ENCODE data around the gene TREH. TPM values are rescaled to one million over a fixed set of nuclear protein-coding genes. Genes with fewer than 3 reads are reported as not detected.
"Not testable (repeated sequence)": the region's sequence is repeated elsewhere in the genome, so short reads cannot be mapped to it uniquely, and the experiment has no call there.

TREH gene
- total RNA-seq, 2 donors from 2014 or later, result 2.4 to 2.8 TPM

DNA sequence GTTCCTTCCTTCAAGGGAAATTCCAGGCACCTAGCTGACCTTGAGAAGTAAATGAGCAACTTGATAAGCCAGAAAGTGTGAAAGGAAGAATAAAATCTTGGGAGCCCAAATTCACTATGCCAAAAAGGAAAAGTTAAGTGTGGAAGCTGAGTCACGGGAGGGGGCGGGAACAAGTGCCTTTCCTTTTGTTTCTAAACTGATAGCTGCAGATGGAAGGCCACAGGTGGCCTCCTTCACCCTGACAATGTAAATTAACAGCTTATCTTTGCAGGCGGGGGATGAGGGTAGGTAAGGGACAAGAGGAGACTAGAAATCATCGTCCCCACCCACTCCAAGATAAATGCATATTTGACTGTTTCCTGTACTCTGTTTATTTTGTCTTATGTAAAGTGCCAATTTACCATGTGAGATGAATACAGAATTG is 36.4 kb upstream of the TREH start:
- no peaks in the 10 kb centered on the region for H3K27me3 ChIP-seq
- H3K27ac ChIP-seq, result no peak overlapping the region
- intact Hi-C loops (cut with DNase I), result no loop called here
- no peaks in the 10 kb centered on the region for H3K9me3 ChIP-seq
- TF ChIP-seq, protein P1, sequence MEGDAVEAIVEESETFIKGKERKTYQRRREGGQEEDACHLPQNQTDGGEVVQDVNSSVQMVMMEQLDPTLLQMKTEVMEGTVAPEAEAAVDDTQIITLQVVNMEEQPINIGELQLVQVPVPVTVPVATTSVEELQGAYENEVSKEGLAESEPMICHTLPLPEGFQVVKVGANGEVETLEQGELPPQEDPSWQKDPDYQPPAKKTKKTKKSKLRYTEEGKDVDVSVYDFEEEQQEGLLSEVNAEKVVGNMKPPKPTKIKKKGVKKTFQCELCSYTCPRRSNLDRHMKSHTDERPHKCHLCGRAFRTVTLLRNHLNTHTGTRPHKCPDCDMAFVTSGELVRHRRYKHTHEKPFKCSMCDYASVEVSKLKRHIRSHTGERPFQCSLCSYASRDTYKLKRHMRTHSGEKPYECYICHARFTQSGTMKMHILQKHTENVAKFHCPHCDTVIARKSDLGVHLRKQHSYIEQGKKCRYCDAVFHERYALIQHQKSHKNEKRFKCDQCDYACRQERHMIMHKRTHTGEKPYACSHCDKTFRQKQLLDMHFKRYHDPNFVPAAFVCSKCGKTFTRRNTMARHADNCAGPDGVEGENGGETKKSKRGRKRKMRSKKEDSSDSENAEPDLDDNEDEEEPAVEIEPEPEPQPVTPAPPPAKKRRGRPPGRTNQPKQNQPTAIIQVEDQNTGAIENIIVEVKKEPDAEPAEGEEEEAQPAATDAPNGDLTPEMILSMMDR (IDR thresholded peaks at IDR 0.05), result no peak
- H3K4me3 ChIP-seq, result no peak overlapping the region
- H3K36me3 ChIP-seq, result no peaks in the 10 kb centered on the region
- H3K9ac ChIP-seq (ENCODE audit: low read depth in 2 of 2, low read length in 2 of 2), result no peak overlapping the region
- no peaks in the 10 kb centered on the region for H3K4me1 ChIP-seq
- DNase-seq, result no peak

DNA sequence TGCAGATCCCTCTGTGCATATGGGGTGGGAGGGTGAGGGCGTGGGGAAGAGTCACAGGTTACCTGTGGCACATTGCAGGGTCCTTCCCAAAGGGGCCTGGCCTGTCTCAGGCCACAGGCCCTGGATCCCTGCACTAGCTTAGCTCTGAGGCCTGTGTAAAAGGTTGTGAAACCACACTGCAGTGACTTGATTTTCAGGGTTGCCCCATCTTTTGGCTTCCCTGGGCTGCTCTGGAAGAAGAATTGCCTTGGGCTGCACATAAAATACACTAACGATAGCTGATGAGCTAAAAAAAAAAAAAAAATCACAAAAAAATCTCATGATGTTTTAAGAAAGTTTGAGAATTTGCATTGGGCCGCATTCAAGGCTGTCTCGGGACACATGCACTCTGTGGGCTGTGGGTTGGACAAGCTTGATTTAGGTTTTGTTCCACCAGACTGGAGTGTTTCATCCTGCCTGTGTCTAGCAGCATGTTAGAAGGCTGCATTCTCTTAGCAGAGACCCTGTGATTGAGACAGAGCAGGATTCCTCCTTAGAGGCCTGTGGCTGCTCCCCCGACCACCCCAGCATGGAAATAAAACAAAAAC is 35.9 kb upstream of the TREH start:
- Histone ChIP-seq H3K4me1 (no peaks in the 10 kb centered on the region), H3K27ac (no peak overlapping the region), H3K4me3 (no peak overlapping the region), H3K9ac (ENCODE audit: low read depth in 2 of 2, low read length in 2 of 2) (no peak overlapping the region), H3K27me3 (no peaks in the 10 kb centered on the region), H3K9me3 (no peaks in the 10 kb centered on the region), H3K36me3 (no peaks in the 10 kb centered on the region)
- intact Hi-C loops (cut with DNase I), result no loop called here
- TF ChIP-seq, protein P1 (IDR thresholded peaks at IDR 0.05), result no peak
- no peak for DNase-seq

DNA sequence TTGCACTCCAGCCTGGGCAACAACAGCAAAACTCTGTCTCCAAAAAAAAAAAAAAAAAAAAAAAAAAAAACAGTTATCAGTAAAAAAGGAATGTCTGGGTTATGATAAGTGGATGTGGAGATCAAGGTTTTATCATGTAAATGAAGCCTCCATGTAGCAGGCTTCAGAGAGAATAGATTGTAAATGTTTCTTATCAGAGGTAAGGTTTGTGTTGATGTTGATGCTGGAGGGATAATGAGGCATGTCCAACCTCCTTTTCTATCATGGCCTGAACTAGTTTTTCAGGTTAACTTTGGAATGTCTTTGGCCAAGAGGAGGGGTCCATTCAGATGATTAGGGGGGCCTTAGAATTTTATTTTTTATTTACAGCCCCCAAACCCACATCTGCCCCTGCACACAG is 35.4 kb upstream of the TREH start:
- no peak for DNase-seq
- intact Hi-C loops (cut with DNase I), result no loop called here
- H3K36me3 ChIP-seq, result no peaks in the 10 kb centered on the region
- no peaks in the 10 kb centered on the region for H3K27me3 ChIP-seq
- TF ChIP-seq, protein P1 (IDR thresholded peaks at IDR 0.05), result no peak
- H3K4me1 ChIP-seq, result no peaks in the 10 kb centered on the region
- no peak overlapping the region for H3K4me3 ChIP-seq
- H3K9me3 ChIP-seq, result no peaks in the 10 kb centered on the region
- no peak overlapping the region for H3K9ac ChIP-seq (ENCODE audit: low read depth in 2 of 2, low read length in 2 of 2)
- no peak overlapping the region for H3K27ac ChIP-seq

DNA sequence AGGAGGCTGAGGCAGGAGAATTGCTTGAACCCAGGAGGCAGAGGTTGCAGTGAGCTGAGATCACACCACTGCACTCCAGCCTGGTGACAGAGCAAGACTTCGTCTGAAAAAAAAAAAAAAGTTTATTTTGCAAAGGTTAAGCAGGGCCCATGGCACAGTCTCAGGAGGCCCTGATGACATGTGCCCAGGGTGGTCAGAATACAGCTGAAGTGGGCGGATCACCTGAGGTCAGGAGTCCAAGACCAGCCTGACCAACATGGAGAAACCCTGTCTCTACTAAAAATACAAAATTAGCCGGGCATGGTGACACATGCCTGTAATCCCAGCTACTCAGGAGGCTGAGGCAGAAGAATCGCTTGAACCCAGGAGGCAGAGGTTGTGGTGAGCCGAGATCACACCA is 35.0 kb upstream of the TREH start:
- H3K27ac ChIP-seq; intact Hi-C loops (cut with DNase I); H3K36me3 ChIP-seq; H3K27me3 ChIP-seq; H3K4me1 ChIP-seq; H3K9ac ChIP-seq (ENCODE audit: low read depth in 2 of 2, low read length in 2 of 2); DNase-seq; H3K4me3 ChIP-seq; H3K9me3 ChIP-seq: not testable (repeated sequence)

DNA sequence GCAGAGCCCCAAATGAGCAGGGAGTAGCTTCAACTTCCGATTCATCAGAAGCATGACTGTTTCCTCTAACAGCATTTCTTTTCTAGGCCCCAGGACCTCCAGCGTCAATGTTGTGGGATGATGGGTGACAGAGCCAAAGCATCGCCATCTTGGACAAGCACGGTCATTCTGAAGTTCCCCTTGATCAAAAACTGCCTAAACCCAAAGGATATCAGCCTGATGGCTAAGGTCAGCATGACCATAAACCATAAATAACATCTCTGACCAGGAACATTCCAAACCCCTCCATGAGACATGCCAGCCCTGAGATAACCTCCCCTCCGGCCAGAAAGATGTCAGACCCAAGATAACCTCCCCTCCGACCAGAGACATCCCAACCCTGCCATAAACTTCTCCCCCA is 28.8 kb upstream of the TREH start:
- Histone ChIP-seq H3K36me3 (no peaks in the 10 kb centered on the region), H3K4me1 (no peaks in the 10 kb centered on the region), H3K27me3 (no peaks in the 10 kb centered on the region), H3K4me3 (no peak overlapping the region), H3K27ac (no peak overlapping the region), H3K9ac (ENCODE audit: low read depth in 2 of 2, low read length in 2 of 2) (no peak overlapping the region), H3K9me3 (no peaks in the 10 kb centered on the region)
- DNase-seq, result no peak
- intact Hi-C loops (cut with DNase I), result no loop called here
- TF ChIP-seq, protein P1 (IDR thresholded peaks at IDR 0.05), result no peak

DNA sequence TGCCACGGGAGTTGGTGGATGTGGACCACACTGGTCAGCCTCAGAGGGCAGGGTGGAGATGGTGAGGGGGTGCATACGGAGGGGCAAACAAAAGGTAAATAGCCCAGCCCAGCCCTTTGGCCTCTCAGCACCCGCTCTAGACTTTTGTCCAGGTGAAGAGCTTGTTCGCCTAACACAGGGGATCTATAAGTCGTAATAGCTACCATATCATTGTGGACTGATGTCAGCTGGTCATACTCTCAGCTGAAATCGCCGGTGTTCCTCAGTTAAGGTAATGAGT is 27.0 kb upstream of the TREH start:
- H3K4me3 ChIP-seq, result no peak overlapping the region
- H3K9ac ChIP-seq (ENCODE audit: low read depth in 2 of 2, low read length in 2 of 2), result no peak overlapping the region
- TF ChIP-seq, protein P1 (IDR thresholded peaks at IDR 0.05), result no peak
- no peaks in the 10 kb centered on the region for H3K36me3 ChIP-seq
- no peaks in the 10 kb centered on the region for H3K9me3 ChIP-seq
- no peaks in the 10 kb centered on the region for H3K27me3 ChIP-seq
- H3K4me1 ChIP-seq, result no peaks in the 10 kb centered on the region
- no peak for DNase-seq
- H3K27ac ChIP-seq, result no peak overlapping the region
- intact Hi-C loops (cut with DNase I), result no loop called here
